H1 (cell line): ENCODE data around the gene MAS1L. TPM values are rescaled to one million over a fixed set of nuclear protein-coding genes. Genes with fewer than 3 reads are reported as not detected.

Experiments
- polyA plus RNA-seq, 7 experiments: library from polyadenylated mRNA; depleted of rRNA in 3 of 7; stranded (reverse) in 5 of 7; unstranded in 2 of 7; fragments of >200 nt in 5 of 7; fragments of 200-250 nt in 2 of 7; gene quantifications; 1 replicate in 5 of 7; 2 replicates in 1 of 7; 4 replicates in 1 of 7; pipeline versions ENCODE4 v1.2.1 to v1.2.3, GENCODE V29; 2011 to 2013; ENCODE audit warnings: missing spikeins in 2 of 7, mixed read lengths in 2 of 7
- total RNA-seq: library from RNA; stranded (reverse); fragmentation: NEBNext Ultra II Directional; extraction: Animal tissue kit (Norgen Biotek cat#: 25700); gene quantifications from 2 replicates; pipeline ENCODE4 v1.2.1, GENCODE V29; 2021
- TF ChIP-seq, protein P1 (sequence below), 3 experiments: IDR thresholded peaks; 1 replicate in 2 of 3; 2 replicates in 1 of 3; pipeline versions ENCODE4 v1.5.1 to v1.6.1; 2011; ENCODE audit warnings: low read length in 3 of 3, mild to moderate bottlenecking in 3 of 3, inconsistent platforms in 2 of 3, low read depth in 1 of 3, moderate library complexity in 1 of 3; ENCODE audit not compliant: insufficient read depth in 1 of 3; ENCODE audit errors: control extremely low read depth in 1 of 3

Gene MAS1L
- total and polyA plus RNA-seq, 2 of the 8 experiments (the other 6 are each of a cell fraction or from before 2014, with no cell fraction given): not detected

DNA sequence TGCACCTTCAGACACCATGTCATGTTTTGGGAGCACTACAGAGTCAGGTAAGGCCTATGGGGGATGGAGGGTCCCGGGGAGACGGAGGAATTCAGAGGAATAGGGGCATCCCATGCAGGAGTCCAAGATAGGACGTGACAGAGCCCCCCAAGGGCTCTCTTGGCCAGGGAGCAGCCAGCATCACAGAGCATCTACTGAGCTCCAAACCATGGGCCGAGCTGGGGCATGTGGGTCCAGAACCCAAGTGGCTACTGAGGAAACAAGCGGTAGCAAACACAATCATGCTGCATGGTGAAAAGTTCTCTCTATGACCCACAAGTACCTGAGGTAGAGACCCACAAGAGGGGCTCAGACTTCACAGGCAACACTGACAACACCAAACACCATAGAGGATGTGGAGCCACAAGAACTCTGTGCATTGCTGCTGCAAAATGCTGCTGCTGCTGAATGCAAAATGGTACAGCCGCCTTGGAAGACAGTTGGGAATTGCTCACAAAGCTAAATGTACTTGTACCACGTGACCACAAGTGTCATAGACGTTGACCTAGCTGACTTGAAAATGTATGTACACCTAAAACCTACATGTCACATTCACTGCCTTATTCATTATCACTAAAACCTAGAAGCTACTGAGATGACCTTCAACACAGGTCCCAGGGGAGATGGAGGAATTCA, 33.4 kb upstream of the MAS1L start (continued):
- TF ChIP-seq, protein P1, sequence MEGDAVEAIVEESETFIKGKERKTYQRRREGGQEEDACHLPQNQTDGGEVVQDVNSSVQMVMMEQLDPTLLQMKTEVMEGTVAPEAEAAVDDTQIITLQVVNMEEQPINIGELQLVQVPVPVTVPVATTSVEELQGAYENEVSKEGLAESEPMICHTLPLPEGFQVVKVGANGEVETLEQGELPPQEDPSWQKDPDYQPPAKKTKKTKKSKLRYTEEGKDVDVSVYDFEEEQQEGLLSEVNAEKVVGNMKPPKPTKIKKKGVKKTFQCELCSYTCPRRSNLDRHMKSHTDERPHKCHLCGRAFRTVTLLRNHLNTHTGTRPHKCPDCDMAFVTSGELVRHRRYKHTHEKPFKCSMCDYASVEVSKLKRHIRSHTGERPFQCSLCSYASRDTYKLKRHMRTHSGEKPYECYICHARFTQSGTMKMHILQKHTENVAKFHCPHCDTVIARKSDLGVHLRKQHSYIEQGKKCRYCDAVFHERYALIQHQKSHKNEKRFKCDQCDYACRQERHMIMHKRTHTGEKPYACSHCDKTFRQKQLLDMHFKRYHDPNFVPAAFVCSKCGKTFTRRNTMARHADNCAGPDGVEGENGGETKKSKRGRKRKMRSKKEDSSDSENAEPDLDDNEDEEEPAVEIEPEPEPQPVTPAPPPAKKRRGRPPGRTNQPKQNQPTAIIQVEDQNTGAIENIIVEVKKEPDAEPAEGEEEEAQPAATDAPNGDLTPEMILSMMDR (IDR thresholded peaks at IDR 0.05; ENCODE audit: control extremely low read depth in 1 of 3, insufficient read depth in 1 of 3, low read depth in 1 of 3, low read length in 3 of 3): no peak
